ENCODE results near the gene MSH3.
"Not testable (repeated sequence)": the region's sequence is repeated elsewhere in the genome, so short reads cannot be mapped to it uniquely, and the experiment has no call there.

MSH3 gene

GRCh38 chr5:80739898-80740297 lies 85.4 kb downstream of the MSH3 start:
- Mint-ChIP-seq H3K36me3 (ENCODE audit: low read depth) (peaks cover 83% of the 10 kb centered on the region), H3K27me3 (no peaks in the 10 kb centered on the region), H3K4me1 (ENCODE audit: low read depth) (peaks cover 20% of the 10 kb centered on the region), H3K9me3 (peaks cover 4% of the 10 kb centered on the region), H3K27ac (no peak overlapping the region), H3K4me3 (no peak overlapping the region)
- DNase-seq = no peak

DNA sequence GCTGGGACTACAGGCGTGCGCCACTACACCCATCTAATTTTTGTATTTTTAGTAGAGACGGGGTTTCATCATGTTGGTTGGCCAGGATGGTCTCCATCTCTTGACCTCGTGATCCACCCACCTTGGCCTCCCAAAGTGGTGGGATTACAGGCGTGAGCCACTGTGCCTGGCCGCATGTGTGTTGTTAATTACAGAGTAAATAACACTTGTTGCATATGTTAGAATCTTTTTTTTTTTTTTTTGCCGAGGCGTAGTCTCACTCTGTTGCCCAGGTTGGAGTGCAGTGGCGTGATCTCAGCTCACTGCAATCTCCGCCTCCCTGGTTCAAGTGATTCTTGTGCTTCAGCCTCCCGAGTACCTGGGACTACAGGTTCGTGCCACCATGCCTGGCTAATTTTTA lies 86.0 kb downstream of the MSH3 start:
- DNase-seq, H3K4me3 Mint-ChIP-seq, H3K27ac Mint-ChIP-seq, H3K9me3 Mint-ChIP-seq, H3K27me3 Mint-ChIP-seq: not testable (repeated sequence)
- H3K4me1 Mint-ChIP-seq (ENCODE audit: low read depth) = peaks cover 20% of the 10 kb centered on the region
- peaks cover 86% of the 10 kb centered on the region for H3K36me3 Mint-ChIP-seq (ENCODE audit: low read depth)

- H3K27ac Mint-ChIP-seq = peak overlapping the region; percentile 7
- H3K4me1 Mint-ChIP-seq (ENCODE audit: low read depth) = peaks cover 20% of the 10 kb centered on the region
- H3K4me3 Mint-ChIP-seq = no peak overlapping the region
- H3K36me3 Mint-ChIP-seq (ENCODE audit: low read depth) = peaks cover 88% of the 10 kb centered on the region
- no peak for DNase-seq
- H3K27me3 Mint-ChIP-seq = no peaks in the 10 kb centered on the region
- H3K9me3 Mint-ChIP-seq = peaks cover 4% of the 10 kb centered on the region
Observed at GRCh38 chr5:80740999-80741398, 86.5 kb downstream of the MSH3 start.

- H3K4me3 Mint-ChIP-seq = no peak overlapping the region
- H3K4me1 Mint-ChIP-seq (ENCODE audit: low read depth) = peaks cover 12% of the 10 kb centered on the region
- peaks cover 4% of the 10 kb centered on the region for H3K9me3 Mint-ChIP-seq
- H3K27ac Mint-ChIP-seq = no peak overlapping the region
- DNase-seq = no peak
- no peaks in the 10 kb centered on the region for H3K27me3 Mint-ChIP-seq
- peaks cover 89% of the 10 kb centered on the region for H3K36me3 Mint-ChIP-seq (ENCODE audit: low read depth)
Observed at GRCh38 chr5:80744149-80744548, 89.7 kb downstream of the MSH3 start.

DNA sequence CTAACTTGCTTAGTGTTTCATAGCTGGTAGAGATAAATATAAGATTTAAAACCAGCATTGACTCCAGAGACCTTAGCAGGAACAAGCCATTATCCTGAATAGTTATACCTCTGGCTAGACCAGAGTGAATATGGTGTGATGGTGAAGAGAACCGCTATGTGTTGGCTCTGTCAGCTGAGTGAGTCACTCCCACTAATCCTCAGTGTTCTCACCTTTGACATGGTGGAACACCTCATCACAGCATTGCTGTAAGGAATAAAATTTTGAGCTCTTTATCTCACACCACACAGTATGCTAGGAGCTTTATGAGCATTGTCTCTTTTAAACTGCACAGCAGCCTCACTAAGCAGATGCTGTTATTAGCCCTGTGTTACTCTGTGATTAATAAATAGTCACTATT lies 91.0 kb downstream of the MSH3 start:
- no peak overlapping the region for H3K27ac Mint-ChIP-seq
- no peak for DNase-seq

GRCh38 chr5:80747922-80748321 lies 93.5 kb downstream of the MSH3 start:
- Mint-ChIP-seq H3K9me3 (peaks cover 9% of the 10 kb centered on the region), H3K27me3 (no peaks in the 10 kb centered on the region), H3K4me3 (no peak overlapping the region), H3K36me3 (ENCODE audit: low read depth) (peaks cover 89% of the 10 kb centered on the region), H3K4me1 (ENCODE audit: low read depth) (no peaks in the 10 kb centered on the region), H3K27ac (no peak overlapping the region)
- DNase-seq = no peak

More for the DNA sequence above, 91.0 kb downstream of the MSH3 start:
- no peak overlapping the region for H3K4me3 Mint-ChIP-seq
- peaks cover 89% of the 10 kb centered on the region for H3K36me3 Mint-ChIP-seq (ENCODE audit: low read depth)
- peaks cover 6% of the 10 kb centered on the region for H3K9me3 Mint-ChIP-seq
- peaks cover 10% of the 10 kb centered on the region for H3K4me1 Mint-ChIP-seq (ENCODE audit: low read depth)
- no peaks in the 10 kb centered on the region for H3K27me3 Mint-ChIP-seq

GRCh38 chr5:80752427-80752826 lies 98.0 kb downstream of the MSH3 start:
- Mint-ChIP-seq H3K36me3 (ENCODE audit: low read depth) (peaks cover 74% of the 10 kb centered on the region), H3K27me3 (no peaks in the 10 kb centered on the region), H3K4me3 (no peak overlapping the region), H3K4me1 (ENCODE audit: low read depth) (peaks cover 44% of the 10 kb centered on the region), H3K9me3 (peaks cover 8% of the 10 kb centered on the region), H3K27ac (no peak overlapping the region)
- no peak for DNase-seq

GRCh38 chr5:80753712-80754111 lies 99.3 kb downstream of the MSH3 start:
- no peak for DNase-seq
- Mint-ChIP-seq H3K27me3 (no peaks in the 10 kb centered on the region), H3K9me3 (peaks cover 8% of the 10 kb centered on the region), H3K4me1 (ENCODE audit: low read depth) (peaks cover 55% of the 10 kb centered on the region), H3K4me3 (no peak overlapping the region), H3K27ac (peak overlapping the region; percentile 34), H3K36me3 (ENCODE audit: low read depth) (peaks cover 74% of the 10 kb centered on the region)

- peak; percentile 46 for DNase-seq
- Mint-ChIP-seq H3K9me3 (peaks cover 8% of the 10 kb centered on the region), H3K4me1 (ENCODE audit: low read depth) (peaks cover 67% of the 10 kb centered on the region), H3K4me3 (peak overlapping the region; percentile 71), H3K27ac (peak overlapping the region; percentile 97), H3K27me3 (no peaks in the 10 kb centered on the region), H3K36me3 (ENCODE audit: low read depth) (peaks cover 75% of the 10 kb centered on the region)
Observed at GRCh38 chr5:80754900-80755299, 100.4 kb downstream of the MSH3 start.

DNA sequence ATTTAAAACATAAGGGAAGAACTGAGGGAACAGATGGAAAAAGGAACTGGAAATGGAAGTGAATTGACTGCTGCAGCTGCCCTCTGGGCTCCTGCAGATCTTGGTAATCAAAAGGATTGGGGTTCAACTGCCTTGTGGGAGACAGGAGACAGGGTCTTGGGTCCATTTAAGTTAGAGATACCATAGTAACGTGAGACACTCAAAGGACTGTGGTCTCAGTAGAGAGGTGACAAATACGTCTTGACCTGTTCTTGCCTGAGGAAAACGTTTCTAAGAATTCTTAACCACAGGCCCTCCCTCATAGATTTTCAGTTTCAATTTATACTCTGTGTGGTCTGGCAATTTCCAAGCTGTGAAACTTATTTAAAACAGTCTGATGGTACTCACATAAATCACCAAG lies 101.2 kb downstream of the MSH3 start:
- DNase-seq = peak; percentile 40

DNA sequence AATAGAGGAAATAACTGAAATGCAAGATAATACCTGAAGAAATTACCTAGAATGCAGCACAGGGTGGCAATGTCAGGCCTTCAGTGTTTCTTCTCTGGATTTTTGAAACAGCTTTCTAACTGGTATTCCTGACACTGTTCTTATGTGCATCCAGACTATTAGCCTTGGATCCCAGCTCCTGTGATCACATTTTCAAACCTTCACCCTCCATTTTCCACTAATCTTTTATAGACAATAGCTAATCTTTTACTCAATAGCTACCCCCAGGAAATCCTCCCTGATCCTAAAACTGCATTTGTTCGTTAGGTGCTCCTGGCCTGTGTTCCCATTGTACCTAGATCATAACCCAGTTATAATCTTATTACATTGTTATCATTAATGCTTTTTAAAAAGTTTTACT lies 101.8 kb downstream of the MSH3 start:
- Mint-ChIP-seq H3K27me3 (no peaks in the 10 kb centered on the region), H3K36me3 (ENCODE audit: low read depth) (peaks cover 76% of the 10 kb centered on the region), H3K27ac (peak overlapping the region; percentile 97), H3K4me3 (peak overlapping the region; percentile 71), H3K9me3 (peaks cover 4% of the 10 kb centered on the region), H3K4me1 (ENCODE audit: low read depth) (peaks cover 81% of the 10 kb centered on the region)
- no peak for DNase-seq

More for the DNA sequence above, 101.2 kb downstream of the MSH3 start:
- no peaks in the 10 kb centered on the region for H3K27me3 Mint-ChIP-seq
- peaks cover 76% of the 10 kb centered on the region for H3K36me3 Mint-ChIP-seq (ENCODE audit: low read depth)
- H3K4me3 Mint-ChIP-seq = peak overlapping the region; percentile 71
- H3K4me1 Mint-ChIP-seq (ENCODE audit: low read depth) = peaks cover 74% of the 10 kb centered on the region
- H3K27ac Mint-ChIP-seq = peak overlapping the region; percentile 97
- H3K9me3 Mint-ChIP-seq = peaks cover 5% of the 10 kb centered on the region

GRCh38 chr5:80757290-80757689 lies 102.8 kb downstream of the MSH3 start:
- Mint-ChIP-seq H3K27me3 (no peaks in the 10 kb centered on the region), H3K36me3 (ENCODE audit: low read depth) (peaks cover 72% of the 10 kb centered on the region), H3K27ac (peak overlapping the region; percentile 97), H3K4me3 (no peak overlapping the region), H3K4me1 (ENCODE audit: low read depth) (peaks cover 86% of the 10 kb centered on the region), H3K9me3 (peaks cover 4% of the 10 kb centered on the region)
- no peak for DNase-seq

GRCh38 chr5:80759866-80760577 lies 105.6 kb downstream of the MSH3 start:
- Mint-ChIP-seq H3K27me3 (no peaks in the 10 kb centered on the region), H3K36me3 (ENCODE audit: low read depth) (peaks cover 73% of the 10 kb centered on the region), H3K27ac (peak overlapping the region; percentile 91), H3K4me1 (ENCODE audit: low read depth) (peaks cover 74% of the 10 kb centered on the region), H3K9me3 (no peaks in the 10 kb centered on the region), H3K4me3 (no peak overlapping the region)
- DNase-seq = no peak

DNA sequence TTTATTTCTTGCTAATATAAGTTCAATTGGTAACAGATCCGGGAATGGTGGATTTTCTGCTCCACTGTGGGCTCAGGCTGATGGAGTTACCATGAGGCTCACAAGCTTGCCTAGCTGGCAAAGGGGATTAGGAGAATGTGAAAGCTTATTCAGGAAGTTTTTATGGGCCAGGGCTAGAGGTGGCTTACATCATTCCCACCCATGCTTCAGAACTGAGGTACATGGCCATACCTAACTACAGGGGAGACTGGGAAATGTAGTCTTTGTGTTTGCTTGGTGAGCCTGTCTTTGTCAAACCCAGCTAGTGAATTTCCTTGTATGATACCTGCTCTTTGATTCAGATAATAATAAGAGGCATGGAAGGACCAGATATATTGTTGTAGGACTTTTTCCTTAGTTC lies 106.2 kb downstream of the MSH3 start:
- Mint-ChIP-seq H3K4me1 (ENCODE audit: low read depth) (peaks cover 67% of the 10 kb centered on the region), H3K9me3 (no peaks in the 10 kb centered on the region), H3K27ac (peak overlapping the region; percentile 91), H3K27me3 (no peaks in the 10 kb centered on the region), H3K4me3 (no peak overlapping the region), H3K36me3 (ENCODE audit: low read depth) (peaks cover 76% of the 10 kb centered on the region)
- DNase-seq = no peak

DNA sequence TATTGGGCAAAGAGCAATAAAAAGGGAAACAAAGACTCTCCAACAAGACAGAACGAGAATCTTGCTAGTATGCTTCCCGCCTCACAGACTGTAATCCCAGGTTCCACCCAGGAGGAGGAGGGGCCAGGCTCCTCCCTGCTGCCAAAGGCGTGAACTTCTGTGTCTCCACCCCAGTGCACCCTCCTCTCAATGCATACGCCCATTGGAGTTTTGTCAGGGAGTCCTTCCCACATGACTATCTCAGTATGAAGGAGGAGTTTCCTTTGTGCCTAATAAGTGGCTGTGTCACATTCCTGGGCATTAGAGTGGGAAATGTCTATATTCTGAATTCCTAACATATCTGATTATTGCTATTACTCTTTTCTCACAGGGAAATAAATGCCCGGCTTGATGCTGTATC lies 106.7 kb downstream of the MSH3 start:
- Mint-ChIP-seq H3K9me3 (no peaks in the 10 kb centered on the region), H3K27ac (peak overlapping the region; percentile 91), H3K4me3 (no peak overlapping the region), H3K36me3 (ENCODE audit: low read depth) (peaks cover 72% of the 10 kb centered on the region), H3K27me3 (no peaks in the 10 kb centered on the region), H3K4me1 (ENCODE audit: low read depth) (peaks cover 62% of the 10 kb centered on the region)
- DNase-seq = no peak

All from activated T-cell treated with anti-CD3 and anti-CD28 coated beads, Interleukin-2, amount 50 U/mL, for 24 hours (primary cell).